ENCODE data around the gene LGR4.

Gene LGR4

DNA sequence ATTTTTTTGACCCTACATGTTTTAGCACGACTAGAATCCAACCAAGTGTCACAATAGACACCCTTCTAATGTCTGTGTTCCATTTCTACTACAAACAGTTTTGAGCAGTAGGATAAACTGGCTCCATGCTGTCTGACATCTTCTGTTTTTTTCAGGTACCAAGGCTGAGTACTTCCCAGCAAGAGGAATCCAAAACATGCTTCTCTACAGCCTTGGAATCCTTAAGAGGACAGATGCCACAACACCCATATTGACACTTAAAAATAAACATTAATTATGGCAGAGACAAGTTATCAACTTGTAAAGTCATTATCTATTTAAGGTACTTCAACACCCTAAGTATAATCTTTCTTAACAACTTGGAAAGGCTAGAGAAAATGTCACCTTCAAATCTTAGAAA lies 54.2 kb downstream of the LGR4 start:
- TF ChIP-seq, protein P1, sequence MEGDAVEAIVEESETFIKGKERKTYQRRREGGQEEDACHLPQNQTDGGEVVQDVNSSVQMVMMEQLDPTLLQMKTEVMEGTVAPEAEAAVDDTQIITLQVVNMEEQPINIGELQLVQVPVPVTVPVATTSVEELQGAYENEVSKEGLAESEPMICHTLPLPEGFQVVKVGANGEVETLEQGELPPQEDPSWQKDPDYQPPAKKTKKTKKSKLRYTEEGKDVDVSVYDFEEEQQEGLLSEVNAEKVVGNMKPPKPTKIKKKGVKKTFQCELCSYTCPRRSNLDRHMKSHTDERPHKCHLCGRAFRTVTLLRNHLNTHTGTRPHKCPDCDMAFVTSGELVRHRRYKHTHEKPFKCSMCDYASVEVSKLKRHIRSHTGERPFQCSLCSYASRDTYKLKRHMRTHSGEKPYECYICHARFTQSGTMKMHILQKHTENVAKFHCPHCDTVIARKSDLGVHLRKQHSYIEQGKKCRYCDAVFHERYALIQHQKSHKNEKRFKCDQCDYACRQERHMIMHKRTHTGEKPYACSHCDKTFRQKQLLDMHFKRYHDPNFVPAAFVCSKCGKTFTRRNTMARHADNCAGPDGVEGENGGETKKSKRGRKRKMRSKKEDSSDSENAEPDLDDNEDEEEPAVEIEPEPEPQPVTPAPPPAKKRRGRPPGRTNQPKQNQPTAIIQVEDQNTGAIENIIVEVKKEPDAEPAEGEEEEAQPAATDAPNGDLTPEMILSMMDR (IDR thresholded peaks at IDR 0.05): no peak

DNA sequence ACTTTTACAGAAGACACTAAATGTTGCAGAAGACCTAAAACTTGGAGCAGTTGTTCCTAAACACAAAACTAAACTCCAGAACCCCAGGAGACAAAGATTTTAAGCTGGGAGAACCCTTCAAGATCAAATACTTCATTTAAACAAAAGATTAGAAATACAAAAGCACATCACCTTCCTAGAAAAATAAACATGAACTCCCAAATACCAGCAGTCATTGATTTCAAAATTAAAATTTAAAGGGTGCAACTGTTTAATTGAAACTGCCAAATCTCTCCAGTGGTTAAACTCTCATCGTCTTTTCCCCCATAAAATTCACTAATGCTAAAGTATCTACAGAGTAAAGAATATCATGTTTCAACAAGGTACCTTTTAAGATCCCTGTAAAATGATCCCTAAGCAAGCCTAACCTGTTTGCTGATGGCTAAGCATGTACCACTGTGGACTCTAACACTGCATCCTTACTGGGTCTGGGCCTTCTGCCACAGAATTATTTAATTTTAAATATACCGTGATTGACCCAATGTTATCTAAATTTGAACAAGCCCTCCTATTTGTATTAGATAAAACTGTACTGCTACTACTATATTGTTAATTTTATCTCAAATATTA lies 55.9 kb downstream of the LGR4 start:
- TF ChIP-seq, protein P1 (IDR thresholded peaks at IDR 0.05): no peak

DNA sequence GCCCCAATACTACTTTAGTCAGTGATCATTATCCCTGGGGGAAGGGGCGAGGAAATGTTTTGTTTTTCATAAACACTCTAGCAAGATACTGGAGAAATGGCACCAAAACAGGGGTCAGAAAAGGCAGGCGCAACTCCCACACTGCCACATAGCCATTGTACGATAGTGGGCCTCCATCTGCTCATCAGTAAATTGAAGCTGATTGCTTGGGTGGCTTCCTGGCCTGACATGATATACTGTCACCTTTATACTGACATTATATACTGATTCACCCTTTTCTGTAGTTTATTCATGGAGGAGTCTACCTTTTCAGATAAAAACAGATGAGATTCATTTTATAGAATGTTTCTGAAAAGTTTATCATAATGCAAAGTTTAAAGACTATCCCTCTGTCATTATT lies 57.9 kb downstream of the LGR4 start:
- TF ChIP-seq, protein P1 (IDR thresholded peaks at IDR 0.05): no peak

DNA sequence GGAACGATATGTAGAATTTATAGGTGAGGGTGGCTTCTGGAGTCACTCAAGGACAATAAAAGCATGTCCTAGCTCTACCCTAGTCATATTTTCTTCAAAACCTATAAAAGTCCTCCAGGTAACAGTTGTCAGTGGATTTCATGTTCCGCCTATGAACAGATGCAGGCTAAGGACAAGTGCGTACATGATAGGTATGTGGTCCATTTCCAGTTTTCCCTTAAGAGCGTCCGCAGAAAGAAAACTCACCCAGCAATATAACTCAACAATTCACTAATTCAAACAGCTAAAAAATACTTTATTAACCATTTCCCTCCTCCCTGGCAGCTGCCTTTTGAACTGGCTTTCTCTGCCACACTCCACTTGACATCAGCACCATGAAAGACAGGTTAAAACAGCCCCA lies 59.4 kb downstream of the LGR4 start:
- TF ChIP-seq, protein P1 (IDR thresholded peaks at IDR 0.05): no peak

DNA sequence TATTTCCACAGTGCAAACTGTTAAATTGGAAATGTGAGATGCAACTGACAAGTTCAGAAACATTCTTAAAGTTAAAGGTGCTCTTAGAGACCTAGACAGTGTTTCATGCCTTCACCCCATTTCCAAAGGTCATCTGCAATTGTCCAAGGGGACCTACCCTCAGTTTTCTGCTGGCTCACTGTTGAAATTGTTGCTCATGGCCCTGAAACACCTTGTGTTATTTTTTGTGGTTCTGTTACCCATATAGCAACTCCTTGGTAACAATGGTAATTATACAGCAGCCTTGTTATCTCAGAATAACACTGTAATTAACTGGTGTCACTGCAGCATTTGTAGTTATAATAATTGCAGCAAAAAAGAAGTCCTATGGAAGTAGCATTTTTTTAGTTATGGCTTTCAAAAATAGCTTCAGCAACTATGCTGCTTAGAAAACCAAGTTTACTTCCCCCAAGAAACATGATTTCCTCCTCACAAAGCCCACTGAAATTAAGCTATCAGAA lies 60.3 kb downstream of the LGR4 start:
- TF ChIP-seq, protein P1 (IDR thresholded peaks at IDR 0.05): no peak

DNA sequence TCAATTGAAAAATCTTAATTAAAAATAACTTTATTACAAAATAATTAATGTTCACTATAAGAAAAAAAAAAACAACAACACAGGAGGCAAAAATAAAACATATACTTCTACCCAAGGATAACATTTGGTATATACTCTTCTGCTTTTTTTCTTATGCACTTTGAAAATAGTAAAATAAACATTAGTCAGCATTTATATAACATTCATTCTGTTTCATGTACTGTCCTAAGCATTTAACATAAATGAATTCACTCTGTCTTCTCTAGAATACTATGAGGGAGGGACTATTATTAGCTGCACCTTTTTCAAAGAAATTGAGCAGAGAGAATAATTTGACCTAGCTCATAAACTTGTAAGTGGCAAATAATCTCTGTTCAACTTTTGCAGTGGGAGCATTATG lies 61.3 kb downstream of the LGR4 start:
- TF ChIP-seq, protein P1 (IDR thresholded peaks at IDR 0.05): no peak

DNA sequence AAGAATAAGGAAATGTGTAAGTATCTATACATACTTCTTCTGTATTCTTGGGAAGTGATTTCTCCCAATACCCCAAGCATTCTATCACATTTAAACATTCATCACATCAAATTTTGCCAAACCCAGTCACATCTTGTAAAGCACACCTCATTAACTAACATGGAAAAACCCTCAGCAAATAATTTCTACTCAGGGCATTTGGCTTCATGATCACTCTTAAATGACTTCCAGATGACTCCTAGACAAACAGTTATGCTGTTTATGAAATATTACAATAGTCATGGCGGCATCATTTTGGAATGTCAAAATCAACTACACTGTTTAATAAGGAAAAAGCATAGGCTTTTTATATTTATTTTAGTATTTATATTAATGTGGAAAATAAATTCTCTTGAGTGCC lies 62.3 kb downstream of the LGR4 start:
- TF ChIP-seq, protein P1 (IDR thresholded peaks at IDR 0.05): no peak

DNA sequence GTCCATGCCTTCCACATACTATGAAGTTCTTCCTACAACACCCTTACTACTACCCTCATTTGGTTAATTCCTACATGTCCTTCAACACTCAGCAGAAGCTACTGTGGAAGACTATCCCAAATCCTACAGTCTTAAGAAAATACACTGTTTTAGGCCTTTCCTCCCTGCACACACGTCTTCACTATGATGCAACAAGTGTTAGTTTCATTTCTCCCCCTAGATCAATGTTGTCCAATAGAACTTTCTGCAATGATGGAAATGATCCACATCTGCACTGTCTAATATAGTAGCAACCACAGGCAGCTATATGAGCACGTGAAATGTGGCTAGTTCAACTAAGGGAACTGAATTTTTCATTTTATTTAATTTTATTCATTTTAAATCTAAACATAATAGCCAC lies 62.8 kb downstream of the LGR4 start:
- TF ChIP-seq, protein P1 (IDR thresholded peaks at IDR 0.05): no peak

All from LNCAP (cell line).